ENCODE measurements around the gene ANTXR1.
"Not testable (repeated sequence)": the region's sequence is repeated elsewhere in the genome, so short reads cannot be mapped to it uniquely, and the experiment has no call there.

ANTXR1 gene

DNA sequence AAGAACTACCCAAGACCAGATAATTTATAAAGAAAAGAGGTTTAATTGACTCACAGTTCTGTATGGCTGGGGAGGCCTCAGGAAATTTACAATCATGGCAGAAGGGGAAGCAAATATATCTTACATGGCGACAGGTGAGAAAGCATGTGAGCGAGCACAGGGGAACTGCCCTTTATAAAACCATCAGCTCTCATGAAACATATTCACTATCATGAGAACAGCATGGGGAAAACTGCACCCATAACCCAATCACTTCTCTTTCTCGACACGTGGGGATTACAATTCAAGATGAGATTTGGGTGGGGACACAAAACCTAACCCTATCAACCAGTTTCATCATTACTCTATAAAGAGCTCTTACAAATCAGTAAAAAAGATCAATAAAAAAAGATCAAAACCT is 222.9 kb downstream of the ANTXR1 start:
- not testable (repeated sequence) for DNase-seq (ENCODE audit: low read depth in 3 of 3)

GRCh38 chr2:69237070-69237670 is 224.2 kb downstream of the ANTXR1 start:
- no peak for DNase-seq (ENCODE audit: low read depth in 3 of 3)

DNA sequence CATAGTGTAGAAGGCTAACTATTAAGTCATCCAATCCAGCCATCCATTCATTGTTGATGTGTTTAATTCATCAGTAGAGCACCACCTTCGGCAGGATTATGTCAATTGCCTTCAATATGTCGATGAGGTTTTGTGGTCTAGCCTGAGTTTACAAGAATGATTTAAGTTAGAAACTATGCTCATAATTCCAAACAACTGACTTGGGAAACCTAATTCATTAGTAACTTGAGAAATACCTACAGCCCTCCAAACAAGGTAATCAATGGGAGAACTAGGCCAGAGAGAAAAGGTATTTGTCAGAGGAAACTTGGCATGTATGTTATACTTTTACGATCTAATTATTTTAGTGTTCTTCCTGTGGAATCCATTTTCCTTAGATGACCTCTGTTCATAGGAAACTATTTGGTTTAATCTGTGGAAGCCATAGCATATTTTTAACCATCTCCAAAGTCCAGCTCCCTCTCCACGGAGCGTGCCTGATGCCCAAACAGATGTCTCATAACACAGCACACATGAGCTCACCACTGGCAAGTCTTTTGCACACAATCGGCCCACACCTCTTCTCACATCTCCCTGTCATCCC is 225.6 kb downstream of the ANTXR1 start:
- no peak for DNase-seq (ENCODE audit: low read depth in 3 of 3)

DNA sequence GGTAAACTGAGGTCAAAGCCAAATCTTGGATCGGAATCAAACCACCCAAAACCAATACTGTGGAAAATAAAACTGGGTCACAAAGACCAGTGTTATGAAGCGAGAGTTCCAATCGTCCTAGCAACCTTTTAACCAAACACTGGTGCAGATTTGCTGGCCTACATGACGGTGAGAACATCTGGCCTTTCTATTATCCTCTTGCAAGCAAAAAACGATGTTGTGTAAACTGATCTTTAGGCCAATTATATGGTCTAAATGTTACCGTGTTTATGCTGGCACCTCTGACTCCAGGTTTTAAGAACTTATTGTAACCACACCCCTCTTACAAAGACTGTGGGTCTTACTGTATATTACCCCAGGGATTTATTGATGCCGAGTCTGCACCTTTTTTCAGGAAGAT is 228.1 kb downstream of the ANTXR1 start:
- DNase-seq (ENCODE audit: low read depth in 3 of 3): no peak

DNA sequence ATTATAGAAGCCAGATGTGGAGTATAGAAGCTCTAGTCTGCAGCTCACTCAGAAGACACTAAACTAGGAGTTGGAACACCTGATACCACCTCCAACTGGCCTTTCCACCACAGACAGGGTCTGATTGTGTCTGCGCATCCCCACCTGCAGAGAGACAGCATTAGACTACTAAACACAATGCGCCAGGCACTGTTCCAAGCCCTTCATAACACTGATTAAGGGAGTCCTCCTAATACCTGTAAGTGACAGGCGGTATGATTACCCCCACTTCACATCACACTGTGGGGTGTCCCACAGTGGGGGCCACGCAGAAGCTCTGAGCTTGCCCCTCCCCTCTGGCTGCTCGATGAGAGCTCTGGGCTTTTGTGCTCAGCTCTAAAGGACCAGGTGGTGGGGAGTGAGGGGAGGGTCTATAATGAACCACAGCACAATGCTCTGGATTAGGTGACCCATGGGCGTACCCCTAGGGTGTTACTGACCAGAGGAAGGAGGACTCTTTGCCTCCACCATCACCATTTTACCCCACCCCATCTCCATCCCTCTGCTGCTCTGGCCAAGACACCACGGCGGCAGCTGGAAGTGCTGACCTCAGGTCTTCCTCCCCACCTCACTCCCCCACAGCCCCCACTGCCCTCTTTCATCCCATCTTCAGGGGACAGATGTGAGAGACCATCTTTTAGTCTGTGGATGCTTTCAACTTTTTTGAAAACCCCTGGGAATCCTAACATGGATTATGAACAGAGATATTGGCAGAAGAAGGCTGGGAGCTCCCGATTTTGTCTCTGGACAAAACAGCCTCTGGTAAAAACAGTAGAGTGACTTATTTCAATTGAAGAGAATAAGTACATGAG is 228.9 kb downstream of the ANTXR1 start:
- DNase-seq (ENCODE audit: low read depth in 3 of 3): no peak

- DNase-seq (ENCODE audit: low read depth in 3 of 3): no peak
Measured at GRCh38 chr2:69242651-69243051, 229.7 kb downstream of the ANTXR1 start.

GRCh38 chr2:69243652-69244051 is 230.7 kb downstream of the ANTXR1 start:
- DNase-seq (ENCODE audit: low read depth in 3 of 3): no peak

DNA sequence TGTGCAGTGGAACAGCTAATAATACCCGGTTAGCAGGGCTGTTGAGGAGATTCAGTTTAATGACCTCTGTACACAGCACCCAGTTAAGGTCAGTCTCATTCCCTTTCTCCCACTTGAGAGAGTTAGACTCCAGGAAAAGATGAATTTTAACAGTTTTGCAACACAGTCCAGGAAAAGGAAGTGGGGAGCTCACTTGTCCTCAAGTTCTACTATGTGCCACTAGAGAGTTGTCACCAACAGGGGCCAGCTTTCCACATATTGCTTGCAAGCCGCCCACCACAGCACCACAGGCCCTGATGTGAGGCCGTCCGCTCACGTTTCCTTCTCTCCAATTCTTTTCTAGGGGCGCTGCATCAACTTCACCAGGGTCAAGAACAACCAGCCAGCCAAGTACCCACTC is 231.9 kb downstream of the ANTXR1 start:
- no peak for DNase-seq (ENCODE audit: low read depth in 3 of 3)

DNA sequence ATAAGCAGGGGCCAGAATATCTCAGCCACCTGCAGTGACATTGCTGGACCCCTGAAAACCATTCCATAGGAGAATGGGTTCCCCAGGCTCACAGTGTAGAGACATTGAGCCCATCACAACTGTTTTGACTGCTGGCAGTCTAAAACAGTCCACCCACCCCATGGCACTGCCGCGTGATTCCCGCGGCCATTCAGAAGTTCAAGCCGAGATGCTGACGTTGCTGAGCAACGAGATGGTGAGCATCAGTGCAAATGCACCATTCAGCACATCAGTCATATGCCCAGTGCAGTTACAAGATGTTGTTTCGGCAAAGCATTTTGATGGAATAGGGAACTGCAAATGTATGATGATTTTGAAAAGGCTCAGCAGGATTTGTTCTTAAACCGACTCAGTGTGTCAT is 234.6 kb downstream of the ANTXR1 start:
- no peak for DNase-seq (ENCODE audit: low read depth in 3 of 3)

DNA sequence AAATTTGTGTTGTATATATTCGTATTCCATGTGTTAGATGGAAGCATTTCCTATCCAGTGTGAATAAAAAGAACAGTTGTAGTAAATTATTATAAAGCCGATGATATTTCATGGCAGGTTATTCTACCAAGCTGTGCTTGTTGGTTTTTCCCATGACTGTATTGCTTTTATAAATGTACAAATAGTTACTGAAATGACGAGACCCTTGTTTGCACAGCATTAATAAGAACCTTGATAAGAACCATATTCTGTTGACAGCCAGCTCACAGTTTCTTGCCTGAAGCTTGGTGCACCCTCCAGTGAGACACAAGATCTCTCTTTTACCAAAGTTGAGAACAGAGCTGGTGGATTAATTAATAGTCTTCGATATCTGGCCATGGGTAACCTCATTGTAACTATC is 235.3 kb downstream of the ANTXR1 start:
- DNase-seq (ENCODE audit: low read depth in 3 of 3): no peak

DNA sequence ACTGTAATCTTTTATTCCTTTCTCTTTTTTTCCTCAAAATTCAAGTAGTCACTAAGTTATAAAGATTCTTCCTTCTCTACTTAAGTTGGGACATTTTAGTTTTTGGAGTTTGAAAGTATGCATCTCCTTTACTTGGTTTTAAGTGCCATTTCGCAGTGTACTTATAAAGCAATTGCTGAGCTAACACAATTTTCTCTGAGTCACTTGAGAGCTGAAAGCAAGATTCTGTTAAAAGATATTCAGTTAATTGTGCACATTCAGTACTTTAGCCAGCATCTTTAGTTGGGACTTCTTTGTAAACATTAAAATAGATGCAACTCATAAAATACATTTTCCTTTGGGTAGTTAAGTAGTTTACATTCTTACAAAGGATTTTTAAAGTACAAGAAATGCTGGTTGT is 238.0 kb downstream of the ANTXR1 start:
- no peak for DNase-seq (ENCODE audit: low read depth in 3 of 3)

DNA sequence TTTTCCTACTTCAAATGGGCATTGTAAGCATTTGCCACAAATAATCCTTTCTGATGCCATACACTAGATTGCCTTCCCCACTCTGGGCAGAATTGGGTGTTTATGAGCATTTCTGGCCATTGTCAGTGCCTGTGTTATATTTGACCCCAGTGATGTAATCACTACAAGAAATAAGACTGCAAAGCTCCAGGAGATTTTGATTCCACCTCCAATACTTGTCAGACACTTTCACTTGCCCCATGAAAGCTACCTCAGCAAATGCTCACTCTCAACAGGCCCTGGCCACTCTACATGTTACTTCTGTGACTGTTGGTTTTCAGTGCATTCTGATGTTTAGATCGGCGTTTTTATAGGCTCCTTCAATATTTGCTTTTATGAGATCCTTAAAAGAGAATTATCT is 239.0 kb downstream of the ANTXR1 start:
- DNase-seq (ENCODE audit: low read depth in 3 of 3): no peak

- DNase-seq (ENCODE audit: low read depth in 3 of 3): no peak
Measured at GRCh38 chr2:69253112-69253511, 240.1 kb downstream of the ANTXR1 start.

GRCh38 chr2:69253611-69254301 is 240.8 kb downstream of the ANTXR1 start:
- DNase-seq (ENCODE audit: low read depth in 3 of 3): no peak

GRCh38 chr2:69255760-69256159 is 242.8 kb downstream of the ANTXR1 start:
- DNase-seq (ENCODE audit: low read depth in 3 of 3): no peak

GRCh38 chr2:69259994-69260591 is 247.1 kb downstream of the ANTXR1 start:
- not testable (repeated sequence) for DNase-seq (ENCODE audit: low read depth in 3 of 3)

GRCh38 chr2:69260666-69261065 is 247.7 kb downstream of the ANTXR1 start:
- DNase-seq (ENCODE audit: low read depth in 3 of 3): no peak

DNA sequence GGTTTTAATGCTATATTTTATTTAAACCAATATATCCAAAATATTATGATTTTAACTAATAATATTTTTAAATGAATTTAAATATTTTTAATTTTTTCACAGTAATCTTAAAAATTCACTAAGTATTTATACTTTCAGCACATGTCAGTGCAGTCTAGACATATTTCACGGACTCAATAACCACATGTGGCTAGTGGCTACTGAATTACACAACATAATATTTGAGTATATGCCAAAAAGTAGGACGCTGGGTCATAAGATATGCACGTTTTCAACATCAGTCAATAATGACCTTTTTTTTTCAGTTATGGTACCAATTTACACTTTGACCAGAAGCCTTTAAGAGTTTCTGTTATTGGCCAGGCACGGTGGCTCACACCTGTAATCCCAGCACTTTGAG is 256.4 kb downstream of the ANTXR1 start:
- no peak for DNase-seq (ENCODE audit: low read depth in 3 of 3)

DNA sequence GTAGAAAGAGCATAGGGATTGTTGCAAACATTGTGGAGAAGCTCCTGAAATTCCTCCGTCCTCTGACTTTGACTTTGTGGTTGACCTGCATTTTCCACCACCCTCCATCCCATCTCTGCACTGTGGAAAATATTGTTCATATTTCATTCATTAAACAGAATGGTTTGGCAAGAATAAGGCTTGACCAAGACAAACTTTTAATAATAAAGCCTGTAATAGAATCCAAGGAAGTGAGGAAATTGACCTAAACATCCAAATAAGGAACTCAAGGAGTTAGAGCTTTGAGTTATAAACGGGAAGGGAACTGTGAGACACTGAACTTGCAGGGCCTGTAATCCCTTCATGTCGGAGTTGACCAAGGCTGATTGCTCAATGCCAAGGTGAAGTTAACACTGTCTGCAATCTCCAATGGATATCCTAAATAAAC is 258.9 kb downstream of the ANTXR1 start:
- no peak for DNase-seq (ENCODE audit: low read depth in 3 of 3)

DNA sequence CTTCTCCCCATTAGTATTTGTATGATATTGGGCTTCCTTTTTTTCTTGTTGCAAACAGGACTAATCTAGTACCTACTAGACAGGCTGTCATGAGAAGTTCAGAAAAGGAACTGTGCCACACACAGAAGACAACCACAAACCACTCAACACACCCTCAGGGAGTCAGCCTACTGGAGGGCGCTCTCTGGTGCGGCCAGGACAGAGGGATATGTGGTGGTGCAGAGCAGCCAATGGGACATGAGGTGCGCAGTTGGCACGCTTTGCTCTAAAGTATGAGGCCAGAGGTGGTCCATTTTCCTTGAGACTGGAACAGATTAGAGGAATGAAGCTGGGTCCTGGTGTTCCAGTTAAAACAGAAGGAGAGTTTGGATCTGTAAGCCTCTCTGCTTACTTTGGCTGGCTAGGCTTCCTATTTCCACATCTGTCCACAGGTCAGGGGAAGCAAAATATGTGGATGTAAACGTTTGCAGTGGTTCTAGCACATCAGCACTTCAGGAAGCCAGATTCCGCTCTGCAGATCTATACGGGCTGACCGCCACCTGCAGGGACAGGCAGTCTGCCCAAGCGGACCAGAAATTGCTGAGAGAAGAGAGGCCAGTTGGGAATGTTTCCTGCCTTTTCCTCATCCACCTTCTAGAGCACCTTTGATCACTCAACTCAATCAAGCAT is 260.0 kb downstream of the ANTXR1 start:
- DNase-seq (ENCODE audit: low read depth in 3 of 3): no peak

GRCh38 chr2:69275490-69275889 is 262.5 kb downstream of the ANTXR1 start:
- no peak for DNase-seq (ENCODE audit: low read depth in 3 of 3)

GRCh38 chr2:69278366-69278765 is 265.4 kb downstream of the ANTXR1 start:
- no peak for DNase-seq (ENCODE audit: low read depth in 3 of 3)
